Stimulated activated CD4-positive, alpha-beta T cell treated with anti-CD3 and anti-CD28 coated beads, Interleukin-2, amount 100 ng/mL, for 4 hours (primary cell): Measurements from ENCODE around the gene AKR1E2.
A peak's percentile ranks its signal among the peaks of the same experiment; 100 is the strongest.

Source experiments
- DNase-seq: peaks from one replicate; pipeline ENCODE4 v3.0.0-alpha.2; 2020; ENCODE audit warnings: low read depth

Gene AKR1E2

GRCh38 chr10:4845766-4846165, 19.8 kb downstream of the AKR1E2 start:
- DNase-seq, result no peak

- no peak for DNase-seq
Measured at GRCh38 chr10:4846775-4847174, 20.8 kb downstream of the AKR1E2 start.

GRCh38 chr10:4847561-4848355, 21.8 kb downstream of the AKR1E2 start:
- DNase-seq, result no peak

GRCh38 chr10:4848356-4849041, 22.5 kb downstream of the AKR1E2 start:
- no peak for DNase-seq

GRCh38 chr10:4849042-4849402, 23.0 kb downstream of the AKR1E2 start:
- no peak for DNase-seq

GRCh38 chr10:4849555-4850242, 23.7 kb downstream of the AKR1E2 start:
- peak; percentile 75 for DNase-seq

- DNase-seq, result no peak
Measured at GRCh38 chr10:4850397-4850796, 24.4 kb downstream of the AKR1E2 start.

GRCh38 chr10:4851176-4851575, 25.2 kb downstream of the AKR1E2 start:
- DNase-seq, result no peak

GRCh38 chr10:4851846-4852245, 25.8 kb downstream of the AKR1E2 start:
- no peak for DNase-seq

- no peak for DNase-seq
Measured at GRCh38 chr10:4865945-4866661, 40.1 kb downstream of the AKR1E2 start.

- no peak for DNase-seq
Measured at GRCh38 chr10:4867109-4867519, 41.1 kb downstream of the AKR1E2 start.

GRCh38 chr10:4867520-4868356, 41.7 kb downstream of the AKR1E2 start:
- no peak for DNase-seq

GRCh38 chr10:4868357-4868657, 42.3 kb downstream of the AKR1E2 start:
- DNase-seq, result no peak

GRCh38 chr10:4882704-4883078, 56.7 kb downstream of the AKR1E2 start:
- DNase-seq, result no peak

GRCh38 chr10:4883079-4883739, 57.2 kb downstream of the AKR1E2 start:
- DNase-seq, result no peak

GRCh38 chr10:4885162-4885561, 59.2 kb downstream of the AKR1E2 start:
- no peak for DNase-seq

GRCh38 chr10:4887501-4887900, 61.5 kb downstream of the AKR1E2 start:
- no peak for DNase-seq

- no peak for DNase-seq
Measured at GRCh38 chr10:4888236-4888635, 62.2 kb downstream of the AKR1E2 start.

GRCh38 chr10:4889959-4890358, 64.0 kb downstream of the AKR1E2 start:
- no peak for DNase-seq

GRCh38 chr10:4892681-4893080, 66.7 kb downstream of the AKR1E2 start:
- DNase-seq, result no peak

- no peak for DNase-seq
Measured at GRCh38 chr10:4894335-4894734, 68.3 kb downstream of the AKR1E2 start.
